GM12878 (cell line): Measurements from ENCODE around the gene SDK2. TPM values are rescaled to one million over a fixed set of nuclear protein-coding genes. Genes with fewer than 3 reads are reported as not detected.

Experiments used
- ATAC-seq: fragments of 200-7000 bp; cut with Tn5 transposase; 3 replicates; pipeline ENCODE4 v1.9.1; 2020; ENCODE audit warnings: mild to moderate bottlenecking, moderate library complexity
- BruUV-seq: library from RNA; stranded (reverse); fragments of 400-500 nt; replicated peaks from 2 replicates; lab custom pipeline; 2021; lab: Mats Ljungman, UMichigan
- CTCF ChIA-PET: fragments of 300-600 bp; sonication (Branson Sonifier 250); formaldehyde crosslinking; extraction: SDS; loops from one replicate; lab custom pipeline; 2021; ENCODE audit warnings: inconsistent platforms; lab: Yijun Ruan, JAX
- POLR2A ChIA-PET: fragments of 350-600 bp; formaldehyde crosslinking; extraction: SDS; loops from one replicate; lab custom pipeline; 2021; ENCODE audit warnings: inconsistent platforms; lab: Charles Lee
- RAD21 ChIA-PET: fragments of 300-600 bp; sonication (Branson Sonifier 250); formaldehyde crosslinking; loops from one replicate; lab custom pipeline; 2023; ENCODE audit warnings: antibody characterized with exemption; ENCODE audit not compliant: unreplicated experiment; lab: Charles Lee
- SMC1A ChIA-PET: fragments of 300-600 bp; sonication (Branson Sonifier 250); formaldehyde crosslinking; loops from one replicate; lab custom pipeline; 2023; ENCODE audit not compliant: unreplicated experiment, uncharacterized antibody; lab: Charles Lee
- DNase-seq: peaks from one replicate; pipeline ENCODE4 v3.0.0-alpha.2; 2011; ENCODE audit warnings: low read depth, low spot score
- FAIRE-seq: peaks from 3 replicates; lab custom pipeline; 2011; peaks lifted over from hg19 to GRCh38; lab: Jason Lieb, UNC
- H2AFZ ChIP-seq: 2 replicates; pipeline ENCODE4 v1.6.0; 2011; ENCODE audit warnings: low read depth, low read length, control low read depth; ENCODE audit not compliant: control insufficient read depth
- H3K27ac ChIP-seq: 2 replicates; pipeline ENCODE4 v1.5.1; 2011; ENCODE audit warnings: control low read depth; ENCODE audit not compliant: control insufficient read depth, insufficient read depth
- H3K27me3 ChIP-seq, 2 experiments: replicated peaks in 1 of 2; 2 replicates each; pipeline versions ENCODE4 v1.6.0 to v1.6.1; 2011; ENCODE audit warnings: low read length in 1 of 2; ENCODE audit not compliant: control insufficient read depth in 2 of 2, insufficient read depth in 2 of 2
- H3K36me3 ChIP-seq, 2 experiments: 2 replicates each; pipeline ENCODE4 v1.5.1; 2011; ENCODE audit warnings: low read length in 1 of 2; ENCODE audit not compliant: control insufficient read depth in 2 of 2, insufficient read depth in 2 of 2
- H3K4me1 ChIP-seq: 2 replicates; pipeline ENCODE4 v1.6.1; 2011; ENCODE audit warnings: mild to moderate bottlenecking, low read length, moderate library complexity, mixed read lengths; ENCODE audit not compliant: control insufficient read depth, insufficient read depth
- H3K4me2 ChIP-seq: 2 replicates; pipeline ENCODE4 v1.6.0; 2011; ENCODE audit warnings: control low read depth; ENCODE audit not compliant: control insufficient read depth, insufficient read depth
- H3K4me3 ChIP-seq: fragments of 200-600 bp; sonication (generic); 2 replicates; pipeline ENCODE4 v1.5.1; 2016
- H3K79me2 ChIP-seq: 2 replicates; pipeline ENCODE4 v1.6.0; 2011; ENCODE audit warnings: low read length; ENCODE audit not compliant: control insufficient read depth, insufficient read depth
- H3K9ac ChIP-seq: 2 replicates; pipeline ENCODE4 v1.8.0; 2011; ENCODE audit warnings: low read length, control low read depth, mixed read lengths; ENCODE audit not compliant: control insufficient read depth, insufficient read depth
- H3K9me3 ChIP-seq: replicated peaks from 3 replicates; pipeline ENCODE4 v1.5.1; 2011; ENCODE audit warnings: mild to moderate bottlenecking, low read length; ENCODE audit not compliant: control insufficient read depth, insufficient read depth
- H4K20me1 ChIP-seq: 2 replicates; pipeline ENCODE4 v1.6.0; 2011; ENCODE audit not compliant: control insufficient read depth, insufficient read depth
- BCLAF1 ChIP-seq: fragments of 450-650 bp; IDR thresholded peaks from 2 replicates; pipeline ENCODE4 v1.6.1; 2017; ENCODE audit warnings: antibody characterized with exemption, mild to moderate bottlenecking, moderate library complexity
- EP300 ChIP-seq, 2 experiments: fragments of 150-350 bp in 1 of 2; IDR thresholded peaks; 2 replicates each; pipeline ENCODE4 v1.6.1; 2011 to 2012; ENCODE audit warnings: low read depth in 2 of 2, low read length in 2 of 2, borderline replicate concordance in 1 of 2, improper control_type of control experiment in 1 of 2, inconsistent platforms in 1 of 2; ENCODE audit not compliant: control insufficient read depth in 1 of 2
- POU2F2 ChIP-seq: IDR thresholded peaks from 3 replicates; pipeline ENCODE4 v1.6.1; 2011; ENCODE audit warnings: low read depth, mild to moderate bottlenecking, low read length, borderline replicate concordance
- RELA ChIP-seq: fragments of 450-650 bp; IDR thresholded peaks from 2 replicates; pipeline ENCODE4 v1.8.0; 2014; ENCODE audit warnings: borderline replicate concordance; ENCODE audit not compliant: partially characterized antibody
- REST ChIP-seq: IDR thresholded peaks from 2 replicates; pipeline ENCODE4 v1.6.1; 2012; ENCODE audit warnings: mild to moderate bottlenecking, low read depth, low read length
- RFX5 ChIP-seq: IDR thresholded peaks from 2 replicates; pipeline ENCODE4 v1.6.1; 2011; ENCODE audit warnings: low read depth, low read length, improper control_type of control experiment
- SP1 ChIP-seq: IDR thresholded peaks from one replicate; pipeline ENCODE4 v1.6.1; 2011; ENCODE audit warnings: low read depth, low read length
- ZNF274 ChIP-seq: IDR thresholded peaks from one replicate; pipeline ENCODE4 v1.8.0; 2011; ENCODE audit not compliant: insufficient read length, insufficient read depth
- WGBS: methylation state at CpG from one replicate; pipeline ENCODE4 v1.1.6; 2016; ENCODE audit warnings: low lambda C conversion rate; ENCODE audit not compliant: insufficient replicate concordance, insufficient coverage; ENCODE audit errors: missing lambda C conversion rate; 5-methylcytosine and 5-hydroxymethylcytosine counted together
- in situ Hi-C: fragments of 300-500 bp; cut with MboI; formaldehyde crosslinking; loops from 9 replicates; pipeline ENCODE4 v1.14.3; 2018; ENCODE audit warnings: mixed read lengths
- intact Hi-C: fragments of 100-400 bp; cut with micrococcal nuclease; formaldehyde crosslinking; loops from one replicate; pipeline ENCODE4 v1.14.2; 2022; ENCODE audit not compliant: unreplicated experiment
- polyA plus RNA-seq, 11 experiments: library from polyadenylated mRNA; depleted of rRNA in 4 of 11; unstranded in 6 of 11; stranded (reverse) in 5 of 11; fragments of >200 nt; fragmentation: Nextera tagmentation in 4 of 11; fragmentation: Illumina TruSeq in 1 of 11; extraction: Ambion mirVana in 4 of 11; extraction: Trizol in 1 of 11; gene quantifications; 1 replicate in 1 of 11; 2 replicates in 10 of 11; pipeline versions ENCODE4 v1.2.1 to v1.2.3, GENCODE V29; 2011 to 2016; ENCODE audit warnings: inconsistent platforms in 2 of 11, missing spikeins in 2 of 11, low read depth in 1 of 11
- total RNA-seq, 4 experiments: library from RNA; depleted of rRNA in 3 of 4; stranded (reverse); fragments of >200 nt in 3 of 4; fragmentation: Illumina TruSeq in 1 of 4; extraction: Trizol in 1 of 4; gene quantifications; 2 replicates each; pipeline versions ENCODE4 v1.2.1 to v1.2.3, GENCODE V29; 2013 to 2021

The SDK2 gene
- total and polyA plus RNA-seq, 10 of the 15 experiments (the other 5 are each of a cell fraction or from before 2014, with no cell fraction given): 0.03 to 0.08 (median 0.03) TPM; not detected in 7

GRCh38 chr17:73337330-73337710 lies 306.9 kb downstream of the SDK2 start:
- Histone ChIP-seq H4K20me1 (no peaks in the 10 kb centered on the region), H3K27me3 (no peaks in the 10 kb centered on the region), H3K9ac (no peak overlapping the region), H3K36me3 (no peaks in the 10 kb centered on the region), H3K79me2 (no peaks in the 10 kb centered on the region), H3K27ac (no peak overlapping the region), H3K4me3 (no peak overlapping the region), H3K4me2 (no peak overlapping the region), H3K9me3 (no peaks in the 10 kb centered on the region), H2AFZ (no peak overlapping the region), H3K4me1 (no peaks in the 10 kb centered on the region)
- CTCF ChIA-PET: no interaction called here
- no peak for ATAC-seq
- POLR2A ChIA-PET: no interaction called here
- 24% methylated on average over 4 of the region's 4 CpGs for WGBS
- no peak for TF ChIP-seq BCLAF1
- no peak for TF ChIP-seq RFX5
- BruUV-seq: no TSS peak
- in situ Hi-C loops (no loop called here), intact Hi-C loops (no loop called here)
- RAD21 ChIA-PET: no interaction called here
- FAIRE-seq: no peak
- SMC1A ChIA-PET: no interaction called here
- no peak for DNase-seq

GRCh38 chr17:73336408-73337329 lies 307.6 kb downstream of the SDK2 start:
- SMC1A ChIA-PET: no interaction called here
- CTCF ChIA-PET: no interaction called here
- WGBS: 36% methylated on average over 13 of the region's 13 CpGs
- Histone ChIP-seq H4K20me1 (no peaks in the 10 kb centered on the region), H3K27ac (no peak overlapping the region), H3K4me3 (no peak overlapping the region), H3K4me1 (no peaks in the 10 kb centered on the region), H3K9ac (no peak overlapping the region), H3K27me3 (no peaks in the 10 kb centered on the region), H3K9me3 (no peaks in the 10 kb centered on the region), H2AFZ (no peak overlapping the region), H3K4me2 (no peak overlapping the region), H3K36me3 (no peaks in the 10 kb centered on the region), H3K79me2 (no peaks in the 10 kb centered on the region)
- no TSS peak for BruUV-seq
- in situ Hi-C loops: no loop called here
- RAD21 ChIA-PET: no interaction called here
- ATAC-seq (no peak), FAIRE-seq (no peak), DNase-seq (no peak)
- POLR2A ChIA-PET: interaction anchor here (0.6 kb wide), 2 partner anchors 41 to 109 kb away, joined by 3 to 5 read pairs; no protein-coding TSS in a partner anchor
- intact Hi-C loops: no loop called here
- TF ChIP-seq SP1: no peak
- no peak for TF ChIP-seq EP300 (IDR thresholded peaks at IDR 0.05; ENCODE audit: borderline replicate concordance in 1 of 2, control insufficient read depth in 1 of 2, low read depth in 2 of 2, low read length in 2 of 2)
- no peak for TF ChIP-seq REST
- TF ChIP-seq ZNF274: no peak
- no peak for TF ChIP-seq POU2F2
- TF ChIP-seq RELA: no peak
